Endodermal cell (in vitro differentiated cells): ENCODE measurements around the gene RIPPLY3. TPM values are rescaled to one million over a fixed set of nuclear protein-coding genes. Genes with fewer than 3 reads are reported as not detected.

Source experiments
- DNase-seq: peaks from one replicate; pipeline ENCODE4 v3.0.0-alpha.2; 2017
- H3K27ac ChIP-seq: 2 replicates; pipeline ENCODE4 v1.5.1; 2013; ENCODE audit warnings: mild to moderate bottlenecking, low read depth, low read length, moderate library complexity
- H3K27me3 ChIP-seq: 2 replicates; pipeline ENCODE4 v1.6.1; 2013; ENCODE audit warnings: mild to moderate bottlenecking, low read length, moderate library complexity; ENCODE audit not compliant: insufficient read depth, control insufficient read depth, poor library complexity, severe bottlenecking
- H3K36me3 ChIP-seq: 2 replicates; pipeline ENCODE4 v1.7.0; 2013; ENCODE audit warnings: mild to moderate bottlenecking, low read length, moderate library complexity; ENCODE audit not compliant: control insufficient read depth, insufficient read depth
- H3K4me1 ChIP-seq: one replicate; pipeline ENCODE4 v1.7.0; 2013; ENCODE audit warnings: low read length; ENCODE audit not compliant: control insufficient read depth, insufficient read depth
- H3K4me3 ChIP-seq: 2 replicates; pipeline ENCODE4 v1.5.1; 2013; ENCODE audit warnings: mild to moderate bottlenecking, low read length, moderate library complexity
- H3K9ac ChIP-seq: 2 replicates; pipeline ENCODE4 v1.6.1; 2013; ENCODE audit warnings: mild to moderate bottlenecking, low read length, moderate library complexity; ENCODE audit not compliant: poor library complexity, severe bottlenecking; ENCODE audit errors: extremely low read depth
- H3K9me3 ChIP-seq: 2 replicates; pipeline ENCODE4 v1.6.1; 2013; ENCODE audit warnings: mild to moderate bottlenecking, low read length, moderate library complexity; ENCODE audit not compliant: control insufficient read depth
- H3K27ac Mint-ChIP-seq: 2 replicates; pipeline ENCODE4 v1.8.0; 2020; ENCODE audit warnings: mixed read lengths
- H3K27me3 Mint-ChIP-seq: 2 replicates; pipeline ENCODE4 v1.8.0; 2021; ENCODE audit warnings: mild to moderate bottlenecking, mixed read lengths; ENCODE audit not compliant: insufficient read depth
- H3K36me3 Mint-ChIP-seq: 2 replicates; pipeline ENCODE4 v1.8.0; 2020; ENCODE audit warnings: low read depth, mixed read lengths
- H3K4me1 Mint-ChIP-seq: 2 replicates; pipeline ENCODE4 v1.8.0; 2020; ENCODE audit warnings: mixed read lengths
- H3K4me3 Mint-ChIP-seq: 2 replicates; pipeline ENCODE4 v1.8.0; 2020; ENCODE audit warnings: mild to moderate bottlenecking, moderate library complexity, mixed read lengths
- H3K9me3 Mint-ChIP-seq: 2 replicates; pipeline ENCODE4 v1.8.0; 2020; ENCODE audit warnings: mild to moderate bottlenecking, mixed read lengths
- WGBS, 2 experiments: methylation state at CpG; one replicate each; pipeline versions ENCODE4 v1.1.5 to v1.1.7; 2013; ENCODE audit warnings: missing lambda C conversion rate in 2 of 2, mixed read lengths in 1 of 2; ENCODE audit not compliant: insufficient coverage in 1 of 2, insufficient read length in 1 of 2; 5-methylcytosine and 5-hydroxymethylcytosine counted together
- total RNA-seq, 2 donors: library from RNA; stranded (reverse); fragmentation: NEBNext Ultra II Directional in 1 of 2; extraction: Animal tissue kit (Norgen Biotek cat#: 25700) in 1 of 2; gene quantifications; 2 replicates in 1 of 2; 3 replicates in 1 of 2; pipeline ENCODE4 v1.2.1, GENCODE V29; 2021
- TF ChIP-seq, protein P1 (sequence below): fragments of 200-600 bp; sonication (generic); conservative IDR thresholded peaks from 2 replicates; pipeline ENCODE4 v1.5.0; 2021; ENCODE audit warnings: antibody characterized with exemption, mild to moderate bottlenecking

RIPPLY3 gene
- total RNA-seq, 2 donors from 2014 or later: 15.6 to 28.0 TPM

DNA sequence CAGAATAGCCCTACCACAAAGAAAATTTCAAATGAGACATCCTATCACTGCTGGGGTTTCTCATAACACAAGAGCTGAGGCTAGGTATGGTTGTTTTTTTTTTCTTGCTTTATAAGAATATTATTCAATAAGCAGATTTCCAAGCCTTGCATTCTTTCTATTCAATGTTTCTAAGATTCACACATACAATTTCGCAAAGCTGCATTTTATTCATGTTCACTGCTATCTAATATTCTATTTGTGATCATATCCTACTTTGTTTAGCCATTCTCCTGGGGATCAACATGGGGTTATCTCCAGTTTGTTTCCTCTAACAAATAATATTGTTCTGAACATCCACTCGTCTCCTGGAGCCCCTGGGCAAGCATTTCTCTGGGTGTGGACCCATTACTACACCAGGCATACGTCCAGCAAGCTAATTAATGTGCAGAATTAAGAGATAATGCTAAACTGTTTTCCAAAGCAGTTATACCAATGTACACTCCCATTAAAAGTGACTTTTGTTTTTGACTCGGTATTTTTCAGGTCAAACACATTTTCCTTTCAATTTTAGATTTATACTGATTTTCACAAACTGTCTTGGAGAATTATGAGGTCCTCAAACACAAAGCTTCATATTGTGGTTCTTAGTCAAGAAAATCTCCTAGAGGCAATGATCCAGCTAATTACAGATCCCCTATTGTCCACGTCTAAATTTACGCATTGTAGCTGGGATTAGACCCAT is 24.4 kb upstream of the RIPPLY3 start:
- Mint-ChIP-seq H3K27me3 (peaks cover 34% of the 10 kb centered on the region), H3K9me3 (peaks cover 5% of the 10 kb centered on the region), H3K4me1 (peaks cover 8% of the 10 kb centered on the region), H3K4me3 (no peak overlapping the region), H3K27ac (no peak overlapping the region), H3K36me3 (peaks cover 10% of the 10 kb centered on the region)
- TF ChIP-seq, protein P1, sequence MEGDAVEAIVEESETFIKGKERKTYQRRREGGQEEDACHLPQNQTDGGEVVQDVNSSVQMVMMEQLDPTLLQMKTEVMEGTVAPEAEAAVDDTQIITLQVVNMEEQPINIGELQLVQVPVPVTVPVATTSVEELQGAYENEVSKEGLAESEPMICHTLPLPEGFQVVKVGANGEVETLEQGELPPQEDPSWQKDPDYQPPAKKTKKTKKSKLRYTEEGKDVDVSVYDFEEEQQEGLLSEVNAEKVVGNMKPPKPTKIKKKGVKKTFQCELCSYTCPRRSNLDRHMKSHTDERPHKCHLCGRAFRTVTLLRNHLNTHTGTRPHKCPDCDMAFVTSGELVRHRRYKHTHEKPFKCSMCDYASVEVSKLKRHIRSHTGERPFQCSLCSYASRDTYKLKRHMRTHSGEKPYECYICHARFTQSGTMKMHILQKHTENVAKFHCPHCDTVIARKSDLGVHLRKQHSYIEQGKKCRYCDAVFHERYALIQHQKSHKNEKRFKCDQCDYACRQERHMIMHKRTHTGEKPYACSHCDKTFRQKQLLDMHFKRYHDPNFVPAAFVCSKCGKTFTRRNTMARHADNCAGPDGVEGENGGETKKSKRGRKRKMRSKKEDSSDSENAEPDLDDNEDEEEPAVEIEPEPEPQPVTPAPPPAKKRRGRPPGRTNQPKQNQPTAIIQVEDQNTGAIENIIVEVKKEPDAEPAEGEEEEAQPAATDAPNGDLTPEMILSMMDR: no peak
- Histone ChIP-seq H3K9ac (no peak overlapping the region), H3K27ac (no peak overlapping the region), H3K36me3 (no peaks in the 10 kb centered on the region), H3K27me3 (no peaks in the 10 kb centered on the region), H3K4me3 (no peak overlapping the region), H3K9me3 (no peaks in the 10 kb centered on the region), H3K4me1 (no peaks in the 10 kb centered on the region)
- DNase-seq: no peak
- WGBS, 2 experiments: 68 to 81% methylated on average over 4 to 6 of the region's 6 CpGs

DNA sequence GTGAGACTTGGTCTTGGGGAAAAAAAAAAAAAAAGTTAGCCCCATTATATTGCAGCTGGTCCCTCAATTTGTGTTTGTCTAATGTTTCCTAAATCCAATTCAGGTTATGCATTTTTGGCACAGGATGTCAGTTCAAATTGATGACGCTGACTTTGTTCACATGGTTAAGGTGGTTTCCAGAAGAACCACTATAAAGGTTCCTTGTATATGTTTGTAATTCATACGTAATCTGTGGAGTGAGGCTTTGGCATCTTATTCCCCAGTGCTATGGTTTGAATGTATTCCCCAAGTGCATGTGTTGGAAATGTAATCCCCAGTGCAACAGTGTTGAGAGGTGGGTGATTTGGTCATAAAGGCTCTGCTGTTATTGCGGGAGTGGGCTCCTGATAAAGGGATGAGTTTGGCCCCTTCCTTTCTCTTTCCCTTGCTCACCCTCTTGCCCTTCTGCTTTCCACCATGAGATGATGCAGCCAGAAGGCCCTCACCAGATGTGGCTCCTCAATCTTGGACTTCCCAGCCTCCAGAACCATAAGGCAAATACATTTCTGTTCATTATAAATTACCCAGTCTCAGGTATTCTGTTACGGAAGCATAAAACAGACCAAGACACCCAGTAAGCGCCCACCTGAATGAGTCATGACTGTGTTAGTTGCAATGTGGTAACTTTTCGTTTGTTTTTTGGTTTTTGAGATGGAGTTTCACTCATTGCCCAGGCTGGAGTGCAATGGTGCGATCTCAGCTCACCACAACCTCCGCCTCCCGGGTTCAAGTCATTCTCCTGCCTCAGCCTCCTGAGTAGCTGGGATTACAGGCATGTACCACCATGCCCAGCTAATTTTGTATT is 20.5 kb upstream of the RIPPLY3 start:
- TF ChIP-seq, protein P1: no peak
- H3K27ac Mint-ChIP-seq: no peak overlapping the region
- peaks cover 5% of the 10 kb centered on the region for H3K9me3 Mint-ChIP-seq
- peaks cover under 1% of the 10 kb centered on the region for H3K27me3 ChIP-seq
- DNase-seq: no peak
- no peaks in the 10 kb centered on the region for H3K36me3 ChIP-seq
- peaks cover 15% of the 10 kb centered on the region for H3K27me3 Mint-ChIP-seq
- no peak overlapping the region for H3K27ac ChIP-seq
- peaks cover 4% of the 10 kb centered on the region for H3K9me3 ChIP-seq
- H3K4me1 Mint-ChIP-seq: peaks cover 9% of the 10 kb centered on the region
- H3K4me3 Mint-ChIP-seq: no peak overlapping the region
- H3K4me1 ChIP-seq: no peaks in the 10 kb centered on the region
- no peak overlapping the region for H3K9ac ChIP-seq
- peaks cover 10% of the 10 kb centered on the region for H3K36me3 Mint-ChIP-seq
- WGBS, 2 experiments: 96 to 100% methylated on average over 1 to 9 of the region's 9 CpGs
- no peak overlapping the region for H3K4me3 ChIP-seq

DNA sequence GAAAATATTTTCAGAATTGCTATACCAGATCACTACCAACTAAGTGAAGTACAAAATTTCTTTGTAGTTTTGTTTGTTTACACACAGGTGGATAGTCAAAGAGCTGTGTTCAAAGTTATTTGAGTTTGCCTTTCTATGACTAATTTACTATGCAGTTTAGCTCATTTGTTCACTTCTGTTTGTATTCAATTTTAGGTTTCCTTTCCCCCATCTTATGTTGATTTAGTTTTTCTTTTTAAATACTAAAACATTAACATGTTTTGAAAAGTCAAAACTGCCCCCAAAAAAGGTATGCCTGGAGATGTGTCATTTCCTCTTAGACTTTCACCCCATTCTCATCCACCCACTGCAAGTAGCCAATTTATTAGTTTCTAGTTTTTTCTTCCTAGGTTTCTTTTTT is 18.7 kb upstream of the RIPPLY3 start:
- Mint-ChIP-seq H3K4me3 (no peak overlapping the region), H3K27ac (no peak overlapping the region)

More for the DNA sequence above, 18.7 kb upstream of the RIPPLY3 start:
- peaks cover 8% of the 10 kb centered on the region for H3K27me3 ChIP-seq
- H3K4me1 ChIP-seq: no peaks in the 10 kb centered on the region
- Mint-ChIP-seq H3K27me3 (peaks cover 8% of the 10 kb centered on the region), H3K4me1 (peaks cover 11% of the 10 kb centered on the region), H3K36me3 (peaks cover 10% of the 10 kb centered on the region), H3K9me3 (peaks cover 5% of the 10 kb centered on the region)
- no peak overlapping the region for H3K27ac ChIP-seq
- H3K4me3 ChIP-seq: no peak overlapping the region
- H3K9ac ChIP-seq: no peak overlapping the region
- H3K9me3 ChIP-seq: peaks cover 4% of the 10 kb centered on the region
- no peaks in the 10 kb centered on the region for H3K36me3 ChIP-seq
- DNase-seq: no peak
- TF ChIP-seq, protein P1: no peak
